ENCODE results near the gene UGT1A5. TPM values are rescaled to one million over a fixed set of nuclear protein-coding genes. Genes with fewer than 3 reads are reported as not detected.

The UGT1A5 gene
- total and polyA plus RNA-seq, 2 of the 8 experiments (the other 6 are each of a cell fraction or from before 2014, with no cell fraction given) = not detected

- TF ChIP-seq ATF2 (IDR thresholded peaks at IDR 0.05; ENCODE audit: low read length) (no peak), TAF7 (optimal IDR thresholded peaks at IDR 0.05; ENCODE audit: borderline replicate concordance, low read depth, low read length) (no peak), TBP (IDR thresholded peaks at IDR 0.05; ENCODE audit: low read depth, low read length) (no peak), JUN (IDR thresholded peaks at IDR 0.05; ENCODE audit: low read depth, low read length) (no peak), SAP30 (IDR thresholded peaks at IDR 0.05; ENCODE audit: insufficient read depth, insufficient replicate concordance, low read length) (no peak), SIN3A (conservative IDR thresholded peaks at IDR 0.05 in 1 of 2, IDR thresholded peaks at IDR 0.05 in 1 of 2; ENCODE audit: low read depth in 1 of 2, low read length in 2 of 2) (no peak)
Measured at GRCh38 chr2:233712611-233713261, at the start of gene UGT1A5 (continued).

Measured in H1 (cell line).